AG09319 (cell line): ENCODE measurements around the gene NT5M.
"Not testable (repeated sequence)": the region's sequence is repeated elsewhere in the genome, so short reads cannot be mapped to it uniquely, and the experiment has no call there.

Experiments
- DNase-seq: peaks from one replicate; pipeline ENCODE4 v3.0.0-alpha.2; 2010; ENCODE audit warnings: low read depth; ENCODE audit errors: extremely low read depth
- TF ChIP-seq, protein P1 (sequence below): IDR thresholded peaks from 2 replicates; pipeline ENCODE4 v1.5.1; 2011; ENCODE audit warnings: low read depth, mild to moderate bottlenecking, inconsistent platforms, low read length, moderate library complexity

Gene NT5M

DNA sequence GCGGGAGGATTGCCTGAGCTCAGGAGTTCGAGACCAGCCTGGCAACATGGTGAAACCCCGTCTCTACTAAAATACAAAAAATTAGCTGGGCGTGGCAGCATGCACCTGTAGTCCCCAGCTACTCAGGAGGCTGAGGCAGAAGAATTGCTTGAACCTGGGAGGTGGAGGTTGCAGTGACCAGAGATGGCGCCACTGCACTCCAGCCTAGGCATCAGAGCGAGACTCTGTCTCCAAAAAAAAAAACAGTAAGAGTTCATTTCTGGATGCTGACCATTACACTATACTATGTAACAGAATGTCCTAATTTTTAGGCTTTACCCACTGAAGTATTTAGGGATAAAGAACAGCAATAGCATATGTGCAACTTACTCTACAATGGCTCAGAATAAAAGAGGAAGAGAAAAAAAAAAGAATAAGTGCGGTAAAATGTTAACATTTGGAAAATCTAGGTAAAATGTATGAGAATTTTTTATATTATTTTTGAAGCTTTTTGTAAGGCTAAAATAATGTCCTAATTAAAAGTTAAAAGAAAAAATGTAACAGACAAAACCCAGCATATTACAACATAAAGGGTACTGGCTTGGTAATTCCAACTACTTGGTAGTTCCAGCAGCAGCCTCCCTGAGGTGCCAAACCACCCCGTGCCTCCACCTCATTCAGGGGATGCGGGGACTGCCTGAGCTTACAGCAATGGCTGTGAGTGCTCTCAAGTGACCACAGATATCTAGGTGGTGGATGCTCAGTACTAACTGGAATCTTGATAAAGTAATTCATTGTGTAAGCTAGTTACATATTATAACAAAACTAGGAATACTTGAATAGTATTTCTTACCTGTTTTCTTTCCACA, 33.0 kb upstream of the NT5M start:
- TF ChIP-seq, protein P1, sequence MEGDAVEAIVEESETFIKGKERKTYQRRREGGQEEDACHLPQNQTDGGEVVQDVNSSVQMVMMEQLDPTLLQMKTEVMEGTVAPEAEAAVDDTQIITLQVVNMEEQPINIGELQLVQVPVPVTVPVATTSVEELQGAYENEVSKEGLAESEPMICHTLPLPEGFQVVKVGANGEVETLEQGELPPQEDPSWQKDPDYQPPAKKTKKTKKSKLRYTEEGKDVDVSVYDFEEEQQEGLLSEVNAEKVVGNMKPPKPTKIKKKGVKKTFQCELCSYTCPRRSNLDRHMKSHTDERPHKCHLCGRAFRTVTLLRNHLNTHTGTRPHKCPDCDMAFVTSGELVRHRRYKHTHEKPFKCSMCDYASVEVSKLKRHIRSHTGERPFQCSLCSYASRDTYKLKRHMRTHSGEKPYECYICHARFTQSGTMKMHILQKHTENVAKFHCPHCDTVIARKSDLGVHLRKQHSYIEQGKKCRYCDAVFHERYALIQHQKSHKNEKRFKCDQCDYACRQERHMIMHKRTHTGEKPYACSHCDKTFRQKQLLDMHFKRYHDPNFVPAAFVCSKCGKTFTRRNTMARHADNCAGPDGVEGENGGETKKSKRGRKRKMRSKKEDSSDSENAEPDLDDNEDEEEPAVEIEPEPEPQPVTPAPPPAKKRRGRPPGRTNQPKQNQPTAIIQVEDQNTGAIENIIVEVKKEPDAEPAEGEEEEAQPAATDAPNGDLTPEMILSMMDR: peak; percentile 8; the same call in 1 of the 2 replicates
- DNase-seq: no peak

DNA sequence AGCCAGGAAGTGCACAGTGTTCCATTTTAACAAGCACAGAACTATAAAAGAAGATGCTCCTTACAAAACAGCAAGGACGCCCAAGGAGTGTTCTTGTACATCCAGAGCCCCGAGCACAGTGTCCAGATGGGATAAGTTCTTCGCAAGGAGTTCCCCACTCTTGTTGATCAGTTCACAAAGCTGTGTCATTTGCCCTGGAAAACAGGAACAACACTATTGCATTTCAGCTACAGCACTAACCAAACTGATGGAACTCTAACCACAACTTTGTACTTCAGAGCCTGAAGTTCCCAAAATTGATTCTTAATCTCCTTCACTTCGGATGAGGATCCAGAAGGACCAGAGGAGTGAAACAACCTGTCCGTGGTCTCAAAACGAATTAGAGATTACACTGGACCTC, 27.2 kb upstream of the NT5M start:
- TF ChIP-seq, protein P1: no peak
- DNase-seq: no peak

DNA sequence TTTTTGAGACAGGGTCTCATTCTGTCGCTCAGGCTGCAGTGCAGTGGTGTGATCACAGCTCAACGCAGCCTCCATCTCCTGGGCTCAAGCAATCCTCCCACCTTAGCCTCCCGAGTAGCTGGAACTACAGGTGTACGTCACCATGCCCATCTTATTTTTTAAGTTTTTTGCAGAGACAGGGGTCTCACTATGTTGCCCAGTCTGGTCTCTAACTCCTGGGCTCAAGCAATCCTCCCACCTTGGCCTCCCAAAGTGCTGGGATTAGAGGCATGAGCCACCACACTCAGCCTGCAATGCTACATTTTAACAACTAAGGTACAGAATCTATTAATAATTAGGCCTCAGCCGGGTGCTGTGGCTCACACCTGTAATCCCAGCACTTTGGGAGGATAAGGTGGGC, 25.7 kb upstream of the NT5M start:
- not testable (repeated sequence) for DNase-seq

DNA sequence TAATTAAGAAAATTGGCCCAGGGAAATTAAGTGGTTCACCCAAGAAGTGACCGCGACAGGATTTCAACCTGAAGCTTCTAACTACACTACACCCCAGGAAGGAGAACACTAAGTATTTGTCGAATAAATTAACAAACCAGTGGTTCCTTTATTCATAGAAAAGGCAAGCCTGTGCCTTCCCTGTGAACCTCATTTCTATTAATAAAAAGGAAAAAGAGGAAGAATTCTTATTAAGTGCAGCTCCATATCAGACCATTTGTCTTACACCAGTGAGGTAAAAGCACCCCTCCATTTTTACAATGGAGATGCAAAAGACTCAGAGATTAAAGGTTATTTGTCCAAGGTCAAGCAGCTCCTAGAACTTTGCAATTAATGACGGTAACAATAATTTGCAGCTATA, 23.9 kb upstream of the NT5M start:
- DNase-seq: no peak
- TF ChIP-seq, protein P1: no peak

DNA sequence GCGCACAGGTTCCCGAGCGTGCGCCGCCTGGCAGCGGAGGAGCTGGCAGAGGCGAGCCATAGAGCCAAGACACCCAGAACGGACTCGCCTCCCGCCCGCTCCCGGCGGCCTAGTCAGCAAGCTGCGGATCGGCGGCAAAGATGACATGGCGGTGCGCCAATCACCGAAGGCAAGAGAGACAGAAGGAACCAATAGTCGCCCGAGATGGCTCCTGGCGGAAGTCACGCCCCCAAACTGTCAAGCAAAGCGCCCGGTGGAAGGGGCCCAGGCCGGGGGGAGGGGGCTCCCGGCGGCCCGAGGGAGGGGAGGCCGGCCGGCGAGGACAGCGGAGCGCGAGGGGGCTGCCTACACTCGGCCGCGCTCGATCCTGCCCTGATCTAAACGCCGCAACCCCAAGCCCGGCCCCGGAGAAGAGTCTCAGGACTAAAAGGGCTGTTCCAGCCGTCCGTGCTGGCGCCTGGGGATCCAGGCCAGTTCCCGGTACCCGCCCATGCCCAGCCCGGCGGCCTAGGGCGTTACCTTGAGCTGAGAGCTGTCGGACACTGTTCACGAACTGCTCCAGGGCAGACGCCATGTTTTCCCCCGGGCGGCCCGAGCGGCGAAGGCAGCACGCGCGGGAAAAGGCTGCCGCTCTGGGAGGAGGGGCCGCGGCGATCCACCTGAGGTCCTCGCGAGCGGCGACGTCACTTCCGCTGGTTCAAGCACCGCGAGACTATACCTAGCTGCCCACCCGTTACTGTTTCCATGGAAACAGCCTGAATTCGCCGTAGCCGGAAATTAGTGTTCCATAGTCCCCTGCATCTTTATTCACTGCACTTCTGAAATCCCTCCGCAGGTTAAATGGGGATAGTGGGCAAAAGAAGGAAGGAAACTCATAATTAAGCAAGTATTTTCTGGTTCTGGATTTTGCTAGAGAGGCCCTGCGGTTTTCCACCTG, 22.3 kb upstream of the NT5M start, which contains the start of gene COPS3:
Gene COPS3 (minus strand): TSS at position 634 of the 937 bp plus-strand sequence. CDS start 60 bp downstream, at position 574.
- TF ChIP-seq, protein P1: no peak
- peak; percentile 93 for DNase-seq

DNA sequence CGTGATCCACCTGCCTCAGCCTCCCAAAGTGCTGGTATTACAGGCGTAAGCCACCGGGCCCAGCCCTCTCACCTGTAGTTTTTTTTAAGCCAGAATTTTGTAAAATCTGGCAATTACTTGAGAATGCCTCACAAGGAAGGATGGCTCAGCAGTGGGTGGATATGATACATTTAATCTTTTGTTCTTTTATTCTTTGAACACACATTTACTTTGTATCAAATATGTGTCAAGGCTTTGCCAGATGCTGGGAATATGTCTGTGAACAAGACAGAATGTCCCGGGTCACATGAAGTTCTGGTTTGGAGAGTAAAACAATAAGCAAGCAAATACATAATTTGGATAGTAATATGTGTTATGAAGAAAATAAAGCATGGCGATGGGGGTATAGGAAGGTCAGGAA, 17.2 kb upstream of the NT5M start:
- TF ChIP-seq, protein P1: no peak
- DNase-seq: no peak

DNA sequence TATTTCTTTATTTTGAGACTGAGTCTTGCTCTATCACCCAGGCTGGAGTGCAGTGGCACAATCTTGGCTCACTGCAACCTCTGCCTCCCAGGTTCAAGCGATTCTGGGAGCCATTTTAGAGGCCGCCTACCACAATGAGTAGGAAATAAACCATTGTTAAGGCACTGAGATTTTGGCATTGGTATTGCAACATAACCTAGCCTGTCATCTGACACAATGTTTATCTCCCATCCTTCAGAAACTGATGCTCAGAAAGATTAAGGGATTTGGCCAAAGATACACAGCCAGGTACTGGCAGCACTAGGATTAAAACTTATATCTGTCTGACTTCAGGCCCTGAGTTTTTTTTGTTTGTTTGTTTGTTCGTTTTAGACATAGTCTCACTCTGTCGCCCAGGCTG, 14.1 kb upstream of the NT5M start:
- TF ChIP-seq, protein P1: no peak
- no peak for DNase-seq
